ENCODE measurements around the gene ACTBL2.

The ACTBL2 gene

DNA sequence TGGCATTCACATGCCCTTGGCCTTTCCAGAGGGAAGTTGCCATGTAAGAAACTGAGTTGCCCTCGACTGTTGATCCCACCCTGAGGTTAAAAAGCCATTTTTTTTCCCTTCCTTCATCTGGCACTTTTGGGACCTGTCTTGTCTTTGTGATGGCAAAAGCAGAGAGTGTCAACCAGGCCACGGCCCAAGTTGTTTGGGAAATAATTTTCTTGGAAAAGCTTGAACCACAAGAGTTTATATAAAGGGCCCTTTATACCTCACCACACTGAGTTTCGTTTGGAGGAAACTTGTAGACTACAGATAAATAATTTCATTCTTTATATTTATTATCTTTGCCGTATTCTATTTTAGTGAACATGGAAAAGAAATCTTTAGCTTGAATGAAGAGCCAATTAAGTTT, 34.3 kb downstream of the ACTBL2 start:
- no peak for DNase-seq

DNA sequence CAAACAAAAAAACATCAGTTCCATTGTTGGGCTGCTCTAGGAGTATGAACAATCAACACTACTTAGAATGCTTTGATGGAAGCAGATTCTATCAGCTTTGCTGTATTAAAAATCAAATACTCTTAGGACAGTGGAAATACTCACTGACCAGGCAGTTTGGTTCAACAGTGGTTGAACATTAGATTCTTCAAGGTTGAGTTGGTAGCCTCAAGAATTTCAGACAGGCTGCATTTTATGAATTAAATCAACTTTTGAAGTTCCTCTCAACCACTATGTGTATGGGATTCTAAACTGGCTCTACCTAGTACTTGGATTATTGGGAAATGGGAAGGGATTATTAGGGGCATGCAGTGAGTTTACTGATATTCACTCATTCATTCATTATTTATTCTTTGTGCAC, 35.0 kb downstream of the ACTBL2 start:
- no peak for DNase-seq

DNA sequence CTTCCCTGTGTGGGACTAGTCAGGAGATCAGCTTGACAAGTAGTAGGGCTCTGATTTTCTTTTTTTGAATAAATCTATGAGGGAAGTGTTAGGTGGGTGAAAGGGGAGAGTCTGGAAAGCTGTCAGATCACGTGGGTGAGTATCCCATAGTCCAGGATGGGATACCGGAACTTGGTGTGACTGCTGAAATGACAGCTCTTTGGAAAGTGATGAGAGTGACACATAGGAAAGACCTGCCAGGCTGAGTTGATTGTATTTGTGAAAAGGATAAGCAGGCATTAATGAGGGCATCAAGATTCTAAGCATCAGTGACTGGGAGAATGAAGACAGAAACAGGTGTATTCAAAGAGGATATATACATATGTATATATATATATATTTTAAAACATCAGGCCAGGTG, 35.6 kb downstream of the ACTBL2 start:
- no peak for DNase-seq

DNA sequence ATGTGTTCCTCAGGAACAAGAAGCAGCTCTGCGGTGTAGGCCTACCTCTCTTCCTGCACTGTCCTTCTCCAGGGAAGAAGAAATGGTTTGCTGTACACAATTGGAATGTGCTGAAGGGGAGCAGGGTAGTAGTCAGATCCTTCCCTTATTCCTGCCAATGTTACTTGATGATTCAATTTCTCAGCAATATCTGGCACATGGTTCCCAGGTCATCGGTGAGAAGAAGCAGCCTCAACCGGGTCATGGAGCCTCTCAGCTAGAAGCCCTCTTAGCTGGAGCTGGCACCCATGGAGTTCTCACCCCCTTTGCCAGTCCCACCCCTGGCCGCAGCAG, 36.9 kb downstream of the ACTBL2 start:
- DNase-seq, result no peak

DNA sequence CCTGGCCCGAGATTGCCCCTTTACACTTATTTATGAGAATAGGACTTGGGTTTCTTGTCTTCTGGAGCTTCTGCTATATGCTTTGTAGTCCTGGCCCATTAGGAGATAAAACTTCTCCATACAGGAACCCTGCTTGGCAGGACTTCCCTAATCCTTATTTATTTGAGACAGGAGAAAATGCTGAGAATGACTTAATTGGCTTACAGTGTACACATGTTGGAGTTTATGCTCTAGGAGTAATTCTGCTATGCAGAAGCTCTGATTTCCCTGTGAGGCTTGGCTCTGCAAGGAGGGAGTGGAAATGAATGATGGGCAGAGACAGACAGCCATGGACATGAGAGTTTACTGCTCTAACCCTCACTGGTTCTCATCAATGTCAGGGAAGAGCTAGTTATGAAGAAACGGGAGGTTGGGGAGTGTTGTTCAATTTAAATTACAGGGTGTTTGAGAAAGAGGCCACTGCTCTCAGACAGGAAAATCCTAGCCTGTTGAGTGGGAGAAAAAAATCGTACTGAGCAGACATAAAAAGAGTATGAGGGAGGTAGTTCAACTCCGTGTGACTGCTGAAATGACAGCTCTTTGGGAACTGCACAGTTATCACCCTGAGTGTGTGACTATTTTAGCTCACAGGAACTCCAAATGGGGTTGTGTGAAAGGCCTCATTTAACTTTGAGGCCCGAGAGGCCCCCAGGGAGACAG, 37.5 kb downstream of the ACTBL2 start:
- DNase-seq, result no peak

DNA sequence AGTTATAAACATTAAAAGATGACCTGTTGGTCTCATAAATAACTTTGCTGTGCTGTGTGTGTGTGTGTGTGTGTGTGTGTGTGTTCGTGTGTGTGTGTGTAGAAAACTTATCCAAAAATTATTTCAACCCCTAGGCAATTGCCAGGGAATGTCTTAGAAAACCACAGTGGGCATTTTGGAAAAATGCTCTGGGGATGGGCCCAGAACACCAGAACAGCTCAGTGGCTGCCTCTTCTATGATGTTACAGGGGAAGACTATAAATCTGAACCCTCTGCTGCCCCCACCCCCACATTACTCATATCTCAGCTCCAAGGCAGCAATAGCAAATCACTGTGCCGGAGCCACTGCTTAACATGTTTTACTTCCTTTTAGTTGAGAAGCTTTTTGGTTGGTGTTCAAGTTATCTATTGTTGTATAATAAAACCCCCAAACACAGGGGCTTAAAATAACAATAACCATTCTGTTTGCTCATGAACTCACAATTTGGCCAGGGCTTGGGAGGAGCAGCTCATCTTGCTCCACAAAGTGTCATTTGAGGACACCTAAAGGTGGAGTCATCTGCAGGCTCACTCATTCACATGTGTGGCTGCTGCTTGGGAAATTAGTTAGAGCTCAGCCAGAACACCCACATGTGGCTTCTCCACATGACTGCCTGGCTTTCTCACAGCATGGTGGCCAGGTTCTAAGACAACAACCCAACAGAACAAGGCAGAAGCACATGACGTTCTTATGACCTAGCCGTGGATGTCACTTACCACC, 40.4 kb downstream of the ACTBL2 start:
- no peak for DNase-seq

DNA sequence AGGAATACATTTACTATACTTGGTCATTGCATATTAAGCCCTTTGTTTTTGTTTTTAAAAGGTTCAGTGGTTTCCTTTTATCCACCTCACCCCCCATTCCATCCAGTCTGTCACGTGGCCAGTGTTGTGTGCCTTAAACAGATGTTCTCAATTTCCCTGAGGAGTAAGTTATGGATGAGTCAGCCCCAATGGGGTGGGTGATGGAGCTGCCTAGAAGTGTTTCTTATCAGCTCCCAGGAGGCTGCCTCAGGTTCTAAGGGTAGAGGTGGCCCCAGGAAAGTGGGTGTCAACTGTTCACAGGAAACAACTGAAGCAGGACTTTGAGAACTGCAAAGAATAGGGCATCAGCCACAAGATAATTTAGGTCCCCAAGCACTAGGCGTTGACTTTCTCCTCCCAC, 41.1 kb downstream of the ACTBL2 start:
- peak; percentile 19 for DNase-seq

DNA sequence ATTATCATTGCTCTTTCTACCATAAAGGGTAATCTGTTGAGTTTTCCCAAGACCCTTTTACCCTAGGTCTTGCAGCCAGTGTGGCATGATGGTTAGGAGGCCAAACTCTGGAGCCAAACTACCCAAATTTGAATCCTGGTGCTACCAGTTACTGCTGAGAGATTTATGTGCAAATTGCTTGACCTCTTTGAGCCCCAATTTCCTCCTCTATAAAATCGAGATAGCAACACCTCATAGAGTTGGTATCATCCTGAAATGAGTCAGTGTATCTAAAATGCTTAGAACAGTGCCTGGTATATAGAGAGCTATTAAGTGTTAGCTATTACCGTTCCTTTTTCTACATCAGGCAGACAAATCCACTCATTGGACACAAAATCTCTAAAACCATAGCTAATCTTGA, 43.0 kb downstream of the ACTBL2 start:
- no peak for DNase-seq

DNA sequence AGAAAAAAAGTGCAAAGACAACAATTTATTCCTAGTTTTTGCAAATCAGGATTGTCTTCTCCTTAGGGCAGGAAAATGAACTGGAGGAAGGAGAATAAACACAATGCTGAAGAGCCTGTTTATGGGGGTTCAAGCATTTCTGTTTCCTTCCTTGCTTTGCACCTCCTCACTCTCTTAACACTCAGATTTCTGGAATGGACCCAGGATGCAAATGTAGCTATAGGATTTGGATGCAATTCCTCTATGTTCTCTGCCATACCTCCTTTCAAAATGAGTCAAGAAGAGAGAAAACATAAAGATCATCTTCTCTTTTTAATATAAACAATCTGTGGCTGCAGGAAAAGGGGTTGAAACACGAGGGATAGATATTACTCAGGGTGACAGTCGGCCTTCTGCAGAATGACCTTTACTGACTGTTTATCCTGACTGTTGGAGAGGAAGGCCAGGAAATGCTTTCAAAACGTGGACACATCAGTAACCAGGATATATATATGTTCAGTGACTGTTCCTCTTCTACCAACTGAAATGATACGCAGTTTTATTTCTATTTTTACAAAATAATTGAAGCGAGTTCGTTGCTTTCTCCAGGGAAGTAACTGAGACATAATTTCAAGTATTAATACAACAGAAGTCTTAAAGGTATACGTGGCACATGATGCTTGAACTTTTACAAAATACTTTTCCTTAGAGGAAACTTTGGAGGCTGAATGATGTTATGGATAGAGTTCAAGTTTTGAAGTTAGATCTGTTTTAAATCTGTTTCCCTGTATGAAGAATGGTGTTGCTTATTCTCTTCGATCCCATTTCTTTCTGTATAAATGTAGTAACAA, 44.4 kb downstream of the ACTBL2 start:
- DNase-seq, result no peak

DNA sequence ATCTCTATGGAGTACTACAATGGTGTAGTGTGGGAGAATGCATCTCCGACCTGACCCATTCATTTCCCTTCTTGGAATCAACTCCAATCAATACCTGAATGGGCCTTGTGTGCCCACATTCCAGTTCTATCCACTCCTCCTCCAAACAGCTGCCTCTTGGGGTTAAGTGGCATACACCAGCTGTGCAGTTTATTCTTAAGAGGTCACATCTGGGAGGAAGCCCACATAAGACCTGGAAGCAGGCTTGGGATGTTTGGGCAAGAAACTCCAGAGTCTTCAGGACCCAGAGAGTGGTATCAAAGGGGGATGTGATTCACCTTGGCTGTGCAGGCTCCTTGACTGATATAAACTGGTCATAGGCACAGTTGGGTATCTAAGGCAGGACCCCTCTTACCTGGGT, 46.0 kb downstream of the ACTBL2 start:
- DNase-seq, result no peak

DNA sequence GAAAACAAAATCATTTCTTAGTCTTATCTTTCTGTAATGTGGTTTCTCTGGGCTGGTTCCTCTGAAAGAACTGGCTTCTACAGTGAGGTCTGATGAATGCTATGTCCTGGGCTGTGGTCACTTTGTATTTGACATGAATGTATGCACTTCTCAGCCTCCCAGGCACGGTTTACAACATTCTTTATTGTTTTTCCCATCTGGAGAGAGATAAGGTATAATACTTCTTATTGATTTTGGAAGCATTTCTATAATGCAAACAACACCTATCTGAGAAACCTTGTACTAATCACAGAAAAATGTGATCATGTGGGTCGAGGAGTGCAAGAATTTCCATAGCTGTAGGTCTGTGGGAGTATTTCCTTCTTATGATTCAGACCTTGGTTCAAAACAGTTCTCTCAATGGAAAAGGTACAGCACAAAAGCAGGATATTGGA, 46.9 kb downstream of the ACTBL2 start:
- DNase-seq, result no peak

DNA sequence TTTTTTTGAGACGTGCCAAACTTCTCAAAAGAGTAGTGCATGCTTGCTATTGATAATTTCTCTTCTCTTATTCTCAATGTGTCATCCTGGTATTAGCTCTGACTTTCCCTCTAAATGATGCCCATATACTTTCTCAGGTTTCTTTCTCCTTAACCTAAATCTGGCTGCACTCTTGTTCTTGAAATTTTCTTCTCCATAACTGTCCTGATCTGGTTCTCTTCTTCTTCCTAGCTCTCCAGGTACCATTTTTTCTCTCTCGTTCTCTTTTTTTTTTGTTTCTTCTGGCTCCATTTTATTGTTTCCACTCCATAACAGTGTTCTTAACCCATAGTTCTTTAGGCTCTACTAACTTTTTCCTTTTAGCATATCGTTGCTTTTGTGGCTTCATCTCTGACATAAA, 47.9 kb downstream of the ACTBL2 start:
- DNase-seq, result no peak

DNA sequence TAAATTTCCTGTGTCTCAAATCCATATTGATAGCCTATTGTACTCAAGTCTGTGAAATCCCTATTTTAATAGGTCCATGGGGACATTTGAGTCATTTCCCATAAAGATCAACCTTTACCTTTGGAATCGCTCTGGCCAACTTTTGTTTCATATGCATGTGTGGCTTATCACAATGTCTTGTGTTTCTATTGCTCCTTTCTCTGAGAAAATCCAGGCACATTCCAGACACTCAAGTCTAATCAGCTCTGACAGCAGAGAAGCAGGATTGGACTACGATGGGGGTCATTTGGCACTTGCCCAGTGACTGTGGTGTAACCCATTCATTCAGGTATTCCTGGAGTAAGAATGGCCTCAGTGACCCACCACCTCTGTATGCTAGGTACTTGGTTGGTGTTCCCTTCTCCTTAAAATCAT, 48.4 kb downstream of the ACTBL2 start:
- no peak for DNase-seq

DNA sequence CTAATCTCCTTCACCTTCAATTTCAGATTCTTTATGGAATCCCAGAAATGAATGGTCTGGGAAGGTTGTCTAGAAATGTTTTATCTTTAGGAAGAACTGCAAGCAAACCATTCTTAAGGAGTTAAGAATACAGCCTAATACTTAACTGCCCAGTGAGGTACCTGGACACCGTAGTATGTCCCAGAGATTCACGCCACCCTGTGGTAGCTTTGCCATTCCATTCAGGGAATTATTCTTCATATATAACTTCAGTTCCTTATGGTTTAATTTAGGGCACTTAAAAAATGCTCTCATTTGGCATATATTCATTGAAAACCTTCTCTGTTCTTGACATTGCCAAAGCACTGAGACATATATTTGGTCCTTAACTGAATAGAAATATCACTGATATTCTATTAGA, 49.7 kb downstream of the ACTBL2 start:
- peak; percentile 10 for DNase-seq

DNA sequence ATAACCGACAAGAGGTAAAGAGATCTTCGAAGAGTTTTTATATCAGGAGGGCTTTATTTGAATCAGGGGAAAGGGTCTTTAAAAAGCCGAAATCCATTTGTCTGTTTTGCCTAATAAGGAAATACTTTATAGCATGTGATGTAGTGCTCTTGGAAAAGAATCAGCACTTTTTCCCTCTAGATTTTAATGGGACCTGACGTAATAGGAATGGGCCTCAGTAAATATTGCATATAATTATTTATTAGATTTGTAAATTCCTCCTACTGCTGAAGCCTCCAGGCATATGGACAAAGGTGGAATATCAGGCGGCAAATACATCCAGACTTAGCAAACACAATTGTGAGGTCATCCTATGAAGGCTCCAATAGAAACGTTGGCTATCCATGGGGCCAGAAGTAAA, 50.9 kb downstream of the ACTBL2 start:
- DNase-seq, result no peak

Measured in hematopoietic multipotent progenitor cell treated with erythropoietin and hydrocortisone succinate and interleukin-3 and kit ligand, for 4 days (in vitro differentiated cells).